CD4-positive, alpha-beta memory T cell (primary cell): Measurements from ENCODE around the gene RABL6. TPM values are rescaled to one million over a fixed set of nuclear protein-coding genes. Genes with fewer than 3 reads are reported as not detected.
A peak's percentile ranks its signal among the peaks of the same experiment; 100 is the strongest.
"Not testable (repeated sequence)": the region's sequence is repeated elsewhere in the genome, so short reads cannot be mapped to it uniquely, and the experiment has no call there.

ENCODE experiments used
- CTCF ChIA-PET: fragments of 350-600 bp; sonication (Branson Sonifier 250); formaldehyde crosslinking; loops from one replicate; lab custom pipeline; 2021; ENCODE audit warnings: inconsistent platforms; ENCODE audit not compliant: partially characterized antibody; lab: Charles Lee
- POLR2A ChIA-PET: fragments of 350-600 bp; sonication (Branson Sonifier 250); formaldehyde crosslinking; loops from one replicate; lab custom pipeline; 2021; ENCODE audit not compliant: partially characterized antibody; lab: Charles Lee
- DNase-seq, 5 donors: peaks; one replicate each; pipeline versions ENCODE4 v3.0.0 to v3.0.0-alpha.2; 2020 to 2022; ENCODE audit warnings: mixed read lengths in 1 of 5
- H3K27ac ChIP-seq: one replicate; pipeline ENCODE4 v1.7.0; 2013; ENCODE audit warnings: low read depth, low read length
- H3K27me3 ChIP-seq: 2 replicates; pipeline ENCODE4 v1.7.0; 2013; ENCODE audit warnings: mild to moderate bottlenecking, low read length, moderate library complexity; ENCODE audit not compliant: insufficient read depth
- H3K36me3 ChIP-seq: 2 replicates; pipeline ENCODE4 v1.7.0; 2013; ENCODE audit warnings: mild to moderate bottlenecking, low read length, moderate library complexity; ENCODE audit not compliant: insufficient read depth
- H3K4me1 ChIP-seq: 2 replicates; pipeline ENCODE4 v1.7.0; 2013; ENCODE audit warnings: mild to moderate bottlenecking, low read length, moderate library complexity; ENCODE audit not compliant: insufficient read depth
- H3K4me3 ChIP-seq, 2 donors: one replicate each; pipeline ENCODE4 v1.7.0; 2013; ENCODE audit warnings: low read length in 2 of 2, mild to moderate bottlenecking in 1 of 2
- H3K9me3 ChIP-seq, 2 donors: one replicate each; pipeline ENCODE4 v1.7.0; 2013; ENCODE audit warnings: low read length in 2 of 2, control low read depth in 1 of 2; ENCODE audit not compliant: control insufficient read depth in 1 of 2
- H3K27ac Mint-ChIP-seq, 7 donors: one replicate each; pipeline ENCODE4 v1.8.0; 2020 to 2021; ENCODE audit warnings: mixed read lengths in 7 of 7, mild to moderate bottlenecking in 6 of 7, inconsistent platforms in 3 of 7, moderate library complexity in 3 of 7
- H3K27me3 Mint-ChIP-seq, 2 donors: one replicate each; pipeline ENCODE4 v1.8.0; 2020 to 2021; ENCODE audit warnings: mixed read lengths in 2 of 2
- H3K36me3 Mint-ChIP-seq, 2 donors: one replicate each; pipeline ENCODE4 v1.8.0; 2020 to 2021; ENCODE audit warnings: mixed read lengths in 2 of 2, inconsistent platforms in 1 of 2, mild to moderate bottlenecking in 1 of 2
- H3K4me1 Mint-ChIP-seq, 4 donors: one replicate each; pipeline ENCODE4 v1.8.0; 2020 to 2021; ENCODE audit warnings: mixed read lengths in 4 of 4, mild to moderate bottlenecking in 1 of 4
- H3K4me3 Mint-ChIP-seq, 8 donors: one replicate each; pipeline ENCODE4 v1.8.0; 2020 to 2021; ENCODE audit warnings: mixed read lengths in 8 of 8, mild to moderate bottlenecking in 7 of 8, moderate library complexity in 6 of 8, inconsistent platforms in 3 of 8
- H3K9me3 Mint-ChIP-seq, 8 donors: one replicate each; pipeline ENCODE4 v1.8.0; 2020 to 2021; ENCODE audit warnings: mixed read lengths in 8 of 8, mild to moderate bottlenecking in 5 of 8, inconsistent platforms in 3 of 8, moderate library complexity in 1 of 8
- intact Hi-C: fragments of 100-400 bp; cut with micrococcal nuclease; formaldehyde crosslinking; loops from one replicate; pipeline ENCODE4 v1.15.1; 2023
- polyA plus RNA-seq, 2 donors: library from polyadenylated mRNA; unstranded; fragments of 300-500 nt; fragmentation: Illumina TruSeq; gene quantifications; one replicate each; pipeline ENCODE4 v1.2.3, GENCODE V29; 2021
- total RNA-seq, 2 experiments: library from RNA; stranded (reverse); gene quantifications; one replicate each; pipeline ENCODE4 v1.2.3, GENCODE V29; 2021

The RABL6 gene
- total and polyA plus RNA-seq, 4 experiments from 2014 or later: 5.1 to 70.9 (median 41.6) TPM

DNA sequence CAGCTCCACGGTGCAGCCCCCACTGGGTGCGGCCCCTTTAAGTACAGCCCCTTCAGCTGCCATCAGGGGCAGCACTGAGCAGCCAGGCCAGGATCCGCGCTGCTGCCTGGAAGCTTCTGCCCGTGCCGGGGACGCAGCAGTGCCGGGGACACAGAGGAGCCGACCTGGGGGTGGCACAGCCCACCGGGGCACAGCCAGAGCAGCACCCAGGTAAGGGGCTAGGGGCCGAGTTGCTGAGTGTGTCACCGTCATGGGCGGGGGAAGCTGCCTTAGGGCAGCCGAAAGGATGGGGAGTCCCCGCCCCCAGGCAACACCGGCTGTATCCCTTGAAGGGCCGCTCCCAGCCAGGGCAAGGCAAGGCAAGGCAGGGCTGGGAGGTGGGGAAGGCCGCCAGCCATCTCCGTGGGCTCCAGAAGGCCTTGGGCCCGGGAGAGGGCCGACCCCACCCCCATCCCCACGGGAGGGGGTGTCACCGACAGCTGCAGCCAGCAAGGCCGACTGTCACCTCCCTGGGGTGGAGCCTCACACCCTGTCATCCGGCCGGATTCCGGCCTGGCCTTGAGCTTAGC, 34.7 kb downstream of the RABL6 start, which contains the start of gene AJM1:
Gene AJM1, plus strand, starts transcription at position 99 of the 569 bp plus-strand sequence. CDS start 1,937 bp downstream, outside the sequence.
- not testable (repeated sequence) for H3K9me3 ChIP-seq, H3K36me3 ChIP-seq, H3K9me3 Mint-ChIP-seq, H3K36me3 Mint-ChIP-seq, H3K27me3 ChIP-seq, H3K27me3 Mint-ChIP-seq
- DNase-seq: peak; percentile 79 to 85 (median 81)
- Histone ChIP-seq H3K4me3 (peak within 1 kb of the TSS in 1 of 2 donors; percentile 69), H3K4me1 (peaks cover 20% of the 10 kb centered on the region), H3K27ac (peak within 1 kb of the TSS; percentile 58)
- Mint-ChIP-seq H3K27ac (peak within 1 kb of the TSS; percentile 38 to 86 (median 64)), H3K4me1 (peaks cover 5 to 28% (median 12%) of the 10 kb centered on the region in 4 donors), H3K4me3 (peak within 1 kb of the TSS; percentile 77 to 93 (median 82))
- POLR2A ChIA-PET: interaction anchor here (0.6 to 1.7 kb wide), 19 partner anchors 11 to 398 kb away, joined by 3 to 12 read pairs (median 4); partner anchors contain the start of genes C8G, CLIC3, EDF1 and FBXW5
- intact Hi-C loops: loop anchor here (1.0 to 5.0 kb wide), 5 partner anchors 35 to 193 kb away; partner anchors contain the start of genes FBXW5, PAXX and RABL6
- CTCF ChIA-PET: interaction anchor here (0.6 to 4.9 kb wide), 39 partner anchors 9 to 226 kb away, joined by 3 to 36 read pairs (median 4); partner anchors contain the start of genes CLIC3, EDF1, FBXW5 and FUT7

DNA sequence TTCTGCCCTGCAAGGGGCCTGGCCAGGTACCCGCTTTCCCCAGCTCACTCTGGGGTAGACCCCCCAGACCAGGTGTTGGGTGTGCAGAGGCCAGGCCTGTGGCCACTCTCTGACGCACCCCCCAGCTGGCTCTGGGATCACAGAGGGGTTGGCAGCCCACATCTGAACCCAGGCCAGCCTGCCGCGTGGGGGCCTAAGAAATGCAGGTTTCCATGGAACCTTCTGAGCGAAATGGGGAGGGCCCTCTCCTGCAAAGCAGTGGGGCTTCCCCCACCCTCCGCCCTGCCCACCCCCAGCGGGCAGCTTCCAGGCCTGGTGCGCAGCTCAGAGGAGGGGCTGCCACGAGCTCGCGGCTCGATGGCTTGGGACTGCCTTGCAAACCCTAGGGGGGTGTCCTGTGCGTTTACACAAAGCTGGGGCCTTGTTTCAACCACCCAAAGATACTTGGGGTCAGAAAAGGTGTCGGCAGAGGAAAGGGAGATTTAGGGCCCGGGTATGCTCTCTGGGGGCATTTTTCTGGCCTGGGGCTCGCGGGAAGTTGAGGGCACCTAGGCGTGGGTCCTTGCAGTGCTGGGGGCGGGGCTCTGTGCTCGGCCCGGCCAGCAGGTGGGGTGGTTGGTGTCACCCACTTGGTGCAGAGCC, 35.5 kb downstream of the RABL6 start:
- peaks cover 6 to 11% of the 10 kb centered on the region in 2 donors for H3K27me3 Mint-ChIP-seq
- H3K27ac Mint-ChIP-seq: peak overlapping the region in 6 of 7 donors; percentile 10 to 73 (median 47)
- ChIA-PET CTCF (interaction anchor here (0.8 to 4.9 kb wide), 24 partner anchors 13 to 203 kb away, joined by 3 to 36 read pairs (median 6); partner anchors contain the start of genes CLIC3, FUT7, RABL6 and TRAF2), POLR2A (interaction anchor here (0.6 to 1.8 kb wide), 14 partner anchors 13 to 243 kb away, joined by 3 to 10 read pairs (median 4); partner anchors contain the start of genes EDF1, MAN1B1, PAXX and TRAF2)
- DNase-seq, H3K27ac ChIP-seq, H3K9me3 Mint-ChIP-seq, H3K36me3 ChIP-seq, H3K27me3 ChIP-seq, H3K9me3 ChIP-seq, H3K4me3 ChIP-seq: not testable (repeated sequence)
- intact Hi-C loops: loop anchor here (5.0 kb wide), 1 partner anchor 36 kb away; the partner anchor contains the start of gene RABL6
- H3K4me3 Mint-ChIP-seq: peak overlapping the region; percentile 54 to 78 (median 74)
- H3K4me1 Mint-ChIP-seq: peaks cover 11 to 34% (median 17%) of the 10 kb centered on the region in 4 donors
- peaks cover 0 to 15% of the 10 kb centered on the region in 2 donors for H3K36me3 Mint-ChIP-seq
- peaks cover 28% of the 10 kb centered on the region for H3K4me1 ChIP-seq

DNA sequence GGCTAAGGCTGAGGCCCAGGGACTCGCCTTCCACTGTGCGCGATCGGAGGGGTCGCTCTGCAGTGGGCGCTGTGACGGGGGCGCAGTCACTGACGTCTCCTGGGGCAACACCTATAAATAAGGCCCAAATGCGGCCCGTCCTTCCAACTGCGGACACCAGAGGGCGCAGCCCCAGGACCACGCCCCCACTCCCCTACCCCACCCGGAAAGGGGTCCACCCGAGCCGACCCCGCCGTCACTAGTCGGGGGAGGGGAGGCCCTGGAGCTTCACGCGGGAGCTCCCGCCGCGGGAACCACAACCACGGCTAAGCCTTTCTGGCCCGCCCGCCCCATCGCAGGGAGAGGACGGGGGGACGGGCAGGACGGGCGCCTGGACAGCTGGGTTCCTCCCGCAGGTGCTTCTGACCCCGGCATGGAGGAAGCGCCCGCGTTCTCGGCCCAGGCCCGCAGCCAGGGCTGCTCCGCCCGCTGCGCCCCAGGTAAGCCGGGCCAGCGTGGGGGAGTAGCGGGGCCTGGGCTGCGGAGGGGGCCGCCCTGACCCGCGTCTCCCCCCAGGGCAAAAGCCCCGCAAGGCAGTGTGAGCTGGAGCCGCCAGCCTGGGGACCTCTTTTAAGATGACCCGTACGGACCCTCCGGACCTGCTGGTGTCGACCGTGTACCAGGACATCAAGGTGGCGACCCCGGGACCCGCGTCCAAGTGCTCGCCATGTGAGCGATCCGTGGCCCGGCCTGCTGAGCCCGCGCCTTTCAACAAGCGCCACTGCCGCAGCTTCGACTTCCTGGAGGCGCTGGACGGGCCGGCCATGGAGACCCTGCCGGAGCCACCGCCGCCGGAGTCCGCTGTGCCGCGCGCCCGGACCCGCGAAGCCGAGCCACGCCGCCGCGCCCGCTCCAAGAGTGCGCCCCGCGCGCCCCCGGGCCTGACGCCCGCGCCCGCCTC, 36.3 kb downstream of the RABL6 start:
- not testable (repeated sequence) for H3K27ac ChIP-seq, H3K36me3 ChIP-seq, H3K9me3 Mint-ChIP-seq, H3K9me3 ChIP-seq, H3K27me3 ChIP-seq, H3K4me3 ChIP-seq
- ChIA-PET POLR2A (interaction anchor here (0.9 to 1.8 kb wide), 6 partner anchors 39 to 148 kb away, joined by 3 to 6 read pairs (median 4); partner anchors contain the start of genes C8G, FBXW5, PAXX and TRAF2), CTCF (interaction anchor here (0.6 to 4.9 kb wide), 17 partner anchors 9 to 203 kb away, joined by 3 to 36 read pairs (median 5); partner anchors contain the start of genes CLIC3, FUT7 and TRAF2)
- Mint-ChIP-seq H3K4me1 (peaks cover 12 to 36% (median 17%) of the 10 kb centered on the region in 4 donors), H3K4me3 (peak overlapping the region; percentile 54 to 78 (median 74)), H3K27me3 (peaks cover 6 to 12% of the 10 kb centered on the region in 2 donors), H3K36me3 (peaks cover 0 to 15% of the 10 kb centered on the region in 2 donors), H3K27ac (peak overlapping the region in 5 of 7 donors; percentile 10 to 73 (median 42))
- intact Hi-C loops: loop anchor here (5.0 kb wide), 1 partner anchor 37 kb away; the partner anchor contains the start of gene RABL6
- peaks cover 30% of the 10 kb centered on the region for H3K4me1 ChIP-seq
- peak; percentile 52 to 66 (median 55) for DNase-seq

DNA sequence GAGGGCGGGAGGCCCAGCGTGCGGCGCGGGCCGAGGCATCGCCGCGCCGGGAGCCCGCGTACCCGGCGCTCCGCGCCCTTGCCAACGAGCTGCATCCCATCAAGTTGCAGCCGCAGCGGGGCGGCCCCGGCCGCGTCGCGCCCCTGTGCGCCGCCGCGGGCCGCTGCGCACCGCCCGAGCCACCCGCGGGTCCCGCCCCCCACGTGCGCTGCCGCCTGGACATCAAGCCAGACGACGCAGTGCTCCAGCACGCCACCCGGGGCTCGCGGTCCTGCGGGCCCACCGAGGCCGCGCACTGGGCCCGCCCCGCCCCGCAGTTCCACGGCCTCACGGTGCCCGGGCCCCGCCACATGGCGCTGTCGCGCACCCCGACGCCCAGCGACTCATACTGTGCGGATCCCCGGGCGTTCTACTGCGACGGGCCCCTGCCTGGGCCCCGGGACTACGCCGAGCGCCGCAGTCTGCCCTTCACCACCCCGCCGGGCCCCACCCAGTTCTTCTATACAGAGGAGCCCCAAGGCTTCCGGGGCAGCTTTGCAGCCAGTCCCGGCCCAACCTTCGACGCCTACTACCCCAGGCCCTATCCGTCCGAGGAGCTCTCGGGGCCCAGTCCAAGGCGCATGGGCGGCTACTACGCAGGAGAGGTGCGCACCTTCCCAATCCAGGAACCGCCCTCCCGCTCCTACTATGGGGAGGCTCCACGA, 37.2 kb downstream of the RABL6 start:
- peaks cover 33% of the 10 kb centered on the region for H3K4me1 ChIP-seq
- H3K4me3 ChIP-seq: no peak overlapping the region
- H3K27me3 ChIP-seq: no peaks in the 10 kb centered on the region
- no peak overlapping the region for H3K27ac ChIP-seq
- ChIA-PET CTCF (interaction anchor here (0.8 to 4.9 kb wide), 6 partner anchors 10 to 190 kb away, joined by 3 to 36 read pairs (median 4); no protein-coding TSS in a partner anchor), POLR2A (interaction anchor here (0.9 to 1.8 kb wide), 6 partner anchors 38 to 148 kb away, joined by 3 to 6 read pairs (median 4); partner anchors contain the start of genes C8G, FBXW5, PAXX and TRAF2)
- H3K9me3 Mint-ChIP-seq: peaks cover 0 to 2% (median 0%) of the 10 kb centered on the region in 8 donors
- peaks cover 12 to 43% (median 19%) of the 10 kb centered on the region in 4 donors for H3K4me1 Mint-ChIP-seq
- H3K27me3 Mint-ChIP-seq: peaks cover 6 to 13% of the 10 kb centered on the region in 2 donors
- peaks cover 0 to 17% of the 10 kb centered on the region in 2 donors for H3K36me3 Mint-ChIP-seq
- H3K27ac Mint-ChIP-seq: peak overlapping the region in 2 of 7 donors; percentile 63 to 70
- H3K9me3 ChIP-seq: no peaks in the 10 kb centered on the region
- intact Hi-C loops: loop anchor here (5.0 kb wide), 2 partner anchors 38 to 242 kb away; partner anchors contain the start of genes MAN1B1 and RABL6
- H3K36me3 ChIP-seq: no peaks in the 10 kb centered on the region
- peak in 2 of 5 donors; percentile 26 to 27 for DNase-seq
- H3K4me3 Mint-ChIP-seq: peak overlapping the region in 6 of 8 donors; percentile 7 to 57 (median 37)

DNA sequence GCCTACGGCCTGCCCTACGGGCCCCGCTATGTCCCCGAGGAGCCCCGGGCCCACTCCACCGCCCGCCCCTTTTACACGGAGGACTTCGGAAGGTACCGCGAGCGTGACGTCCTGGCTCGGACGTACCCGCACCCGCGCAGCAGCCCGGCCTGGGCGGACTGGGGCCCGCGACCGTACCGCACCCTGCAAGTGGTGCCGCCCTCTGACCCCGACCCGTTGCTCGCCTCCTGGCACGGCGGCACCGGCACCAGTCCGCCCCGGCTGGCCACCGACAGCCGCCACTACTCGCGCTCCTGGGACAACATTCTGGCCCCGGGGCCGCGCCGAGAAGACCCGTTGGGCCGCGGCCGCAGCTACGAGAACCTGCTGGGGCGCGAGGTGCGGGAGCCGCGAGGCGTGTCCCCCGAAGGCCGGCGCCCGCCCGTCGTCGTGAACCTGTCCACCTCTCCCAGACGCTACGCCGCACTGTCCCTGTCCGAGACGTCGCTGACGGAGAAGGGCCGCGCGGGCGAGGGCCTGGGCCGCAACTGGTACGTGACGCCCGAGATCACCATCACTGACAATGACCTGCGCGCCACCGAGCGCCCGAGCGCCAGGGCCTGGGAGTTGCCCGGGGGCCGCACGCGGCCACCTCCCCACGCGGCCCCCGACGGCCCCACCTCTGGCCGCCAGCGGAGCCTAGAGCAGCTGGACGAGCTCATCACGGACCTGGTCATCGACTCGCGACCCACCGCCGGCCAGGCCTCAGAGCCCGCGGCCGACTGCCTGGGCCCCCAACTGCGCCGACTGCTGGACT, 37.9 kb downstream of the RABL6 start:
- POLR2A ChIA-PET: interaction anchor here (1.1 kb wide), 2 partner anchors 40 to 147 kb away, joined by 3 to 5 read pairs; partner anchors contain the start of gene TRAF2
- CTCF ChIA-PET: interaction anchor here (1.0 to 4.9 kb wide), 3 partner anchors 39 to 189 kb away, joined by 3 to 36 read pairs (median 29); no protein-coding TSS in a partner anchor
- peaks cover 6 to 13% of the 10 kb centered on the region in 2 donors for H3K27me3 Mint-ChIP-seq
- H3K27ac ChIP-seq: no peak overlapping the region
- H3K4me3 ChIP-seq: no peak overlapping the region
- peaks cover 12 to 41% (median 22%) of the 10 kb centered on the region in 4 donors for H3K4me1 Mint-ChIP-seq
- H3K27me3 ChIP-seq: no peaks in the 10 kb centered on the region
- peaks cover 0 to 14% of the 10 kb centered on the region in 2 donors for H3K36me3 Mint-ChIP-seq
- intact Hi-C loops: loop anchor here (5.0 kb wide), 1 partner anchor 242 kb away; the partner anchor contains the start of gene MAN1B1
- no peak for DNase-seq
- H3K9me3 Mint-ChIP-seq: peaks cover 0 to 2% (median 0%) of the 10 kb centered on the region in 8 donors
- H3K9me3 ChIP-seq: no peaks in the 10 kb centered on the region
- H3K4me1 ChIP-seq: peaks cover 38% of the 10 kb centered on the region
- no peaks in the 10 kb centered on the region for H3K36me3 ChIP-seq
- peak overlapping the region in 2 of 7 donors; percentile 63 to 70 for H3K27ac Mint-ChIP-seq
- peak overlapping the region in 6 of 8 donors; percentile 7 to 57 (median 37) for H3K4me3 Mint-ChIP-seq
